ENCODE results near the gene ELK3. TPM values are rescaled to one million over a fixed set of nuclear protein-coding genes. Genes with fewer than 3 reads are reported as not detected.

ELK3 gene
- total and polyA plus RNA-seq, 9 of the 15 experiments (the other 6 are each of a cell fraction or from before 2014, with no cell fraction given), result 1.5 to 5.5 (median 2.9) TPM

DNA sequence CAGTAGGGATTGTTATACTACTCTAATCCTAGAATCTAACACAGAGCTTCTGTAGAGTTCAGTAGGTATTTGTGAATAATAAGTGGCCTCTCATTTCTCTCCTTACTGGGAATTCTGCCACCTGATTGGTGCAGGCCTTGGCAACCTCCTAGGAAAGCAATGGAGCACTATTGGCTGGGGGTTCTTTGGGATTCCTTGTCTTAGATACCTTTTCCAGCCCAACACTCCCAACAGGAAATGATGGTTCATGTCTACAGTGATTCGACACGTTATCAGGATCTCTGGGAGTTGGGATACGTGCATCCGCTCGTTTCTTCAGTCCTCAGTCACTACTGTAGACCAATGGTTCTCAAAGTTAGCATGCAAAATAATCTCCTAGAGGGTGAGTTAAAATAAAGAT lies 67.4 kb downstream of the ELK3 start:
- no peaks in the 10 kb centered on the region for H3K79me2 ChIP-seq (ENCODE audit: control insufficient read depth, insufficient read depth, low read length)
- intact Hi-C loops (cut with micrococcal nuclease) (no loop called here), in situ Hi-C loops (cut with MboI) (no loop called here)
- 95% methylated on average over 5 of the region's 5 CpGs for WGBS (ENCODE audit: insufficient coverage, low coverage, missing lambda C conversion rate)
- no peaks in the 10 kb centered on the region for H3K27me3 ChIP-seq (ENCODE audit: control insufficient read depth in 2 of 2, insufficient read depth in 2 of 2, low read length in 2 of 2)
- no peaks in the 10 kb centered on the region for H3K9me3 ChIP-seq (replicated peaks; ENCODE audit: control insufficient read depth, insufficient read depth, low read depth, low read length)
- DNase-seq (ENCODE audit: extremely low read depth in 1 of 4, low spot score in 3 of 4), result no peak
- H3K4me2 ChIP-seq (ENCODE audit: insufficient read depth, low read length), result no peak overlapping the region
- BruUV-seq (replicated peaks), result no TSS peak
- H3K27ac ChIP-seq (ENCODE audit: extremely low read depth, low read depth, low read length), result no peak overlapping the region
- H3K9me1 ChIP-seq (ENCODE audit: control insufficient read depth, insufficient read depth, low read length), result no peaks in the 10 kb centered on the region
- no peak for FAIRE-seq
- peaks cover 20% of the 10 kb centered on the region; the same call in 1 of the 3 replicates for H3K36me3 ChIP-seq (ENCODE audit: control insufficient read depth, insufficient read depth, low read length)
- no peak overlapping the region for H3K4me3 ChIP-seq
- CTCF ChIA-PET (ENCODE audit: low intra/inter-chr PET ratio), result no interaction called here
- TF ChIP-seq ZNF766 (CRISPR knock-in tag; conservative IDR thresholded peaks at IDR 0.05) (no peak), ZNF12 (CRISPR knock-in tag; IDR thresholded peaks at IDR 0.05) (no peak)
- POLR2A ChIA-PET, result no interaction called here
- no peak overlapping the region for H2AFZ ChIP-seq (ENCODE audit: low read depth, low read length)
- ATAC-seq, result no peak
- no peaks in the 10 kb centered on the region for H4K20me1 ChIP-seq (replicated peaks; ENCODE audit: control insufficient read depth, insufficient read depth, low read length)
- peaks cover 0 to 6% of the 10 kb centered on the region in 2 experiments; a peak in 1 of 5 replicates for H3K4me1 ChIP-seq (replicated peaks in 1 of 2; ENCODE audit: control insufficient read depth in 2 of 2, insufficient read depth in 2 of 2, low read length in 2 of 2)
- no peak overlapping the region for H3K9ac ChIP-seq (ENCODE audit: insufficient read depth in 1 of 2, low read depth in 2 of 2, low read length in 2 of 2)

GRCh38 chr12:96263449-96263902 lies 69.3 kb downstream of the ELK3 start:
- peaks cover 24% of the 10 kb centered on the region; the same call in 1 of the 3 replicates for H3K36me3 ChIP-seq (ENCODE audit: control insufficient read depth, insufficient read depth, low read length)
- no TSS peak for BruUV-seq (replicated peaks)
- peak; percentile 81 for TF ChIP-seq ZNF12 (CRISPR knock-in tag; IDR thresholded peaks at IDR 0.05)
- TF ChIP-seq NFIC (IDR thresholded peaks at IDR 0.05), result peak; percentile 39
- TF ChIP-seq ARID1B (IDR thresholded peaks at IDR 0.05), result peak; percentile 38
- no peak for TF ChIP-seq ZBTB34 (CRISPR knock-in tag; IDR thresholded peaks at IDR 0.05)
- peak; percentile 64; the same call in 1 of the 2 replicates for TF ChIP-seq ZBTB33 (CRISPR knock-in tag; IDR thresholded peaks at IDR 0.05)
- TF ChIP-seq THRA (IDR thresholded peaks at IDR 0.05), result no peak
- TF ChIP-seq, protein P1, sequence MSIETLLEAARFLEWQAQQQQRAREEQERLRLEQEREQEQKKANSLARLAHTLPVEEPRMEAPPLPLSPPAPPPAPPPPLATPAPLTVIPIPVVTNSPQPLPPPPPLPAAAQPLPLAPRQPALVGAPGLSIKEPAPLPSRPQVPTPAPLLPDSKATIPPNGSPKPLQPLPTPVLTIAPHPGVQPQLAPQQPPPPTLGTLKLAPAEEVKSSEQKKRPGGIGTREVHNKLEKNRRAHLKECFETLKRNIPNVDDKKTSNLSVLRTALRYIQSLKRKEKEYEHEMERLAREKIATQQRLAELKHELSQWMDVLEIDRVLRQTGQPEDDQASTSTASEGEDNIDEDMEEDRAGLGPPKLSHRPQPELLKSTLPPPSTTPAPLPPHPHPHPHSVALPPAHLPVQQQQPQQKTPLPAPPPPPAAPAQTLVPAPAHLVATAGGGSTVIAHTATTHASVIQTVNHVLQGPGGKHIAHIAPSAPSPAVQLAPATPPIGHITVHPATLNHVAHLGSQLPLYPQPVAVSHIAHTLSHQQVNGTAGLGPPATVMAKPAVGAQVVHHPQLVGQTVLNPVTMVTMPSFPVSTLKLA (conservative IDR thresholded peaks at IDR 0.05), result no peak
- peak; percentile 37; the same call in 1 of the 2 replicates for TF ChIP-seq CBFA2T2 (conservative IDR thresholded peaks at IDR 0.05)

More at GRCh38 chr12:96263449-96263902, 69.3 kb downstream of the ELK3 start:
- Histone ChIP-seq H3K4me1 (replicated peaks in 1 of 2; ENCODE audit: control insufficient read depth in 2 of 2, insufficient read depth in 2 of 2, low read length in 2 of 2) (peaks cover 0 to 6% of the 10 kb centered on the region in 2 experiments; a peak in 1 of 5 replicates), H3K9ac (ENCODE audit: insufficient read depth in 1 of 2, low read depth in 2 of 2, low read length in 2 of 2) (no peak overlapping the region), H3K27ac (ENCODE audit: extremely low read depth, low read depth, low read length) (no peak overlapping the region), H4K20me1 (replicated peaks; ENCODE audit: control insufficient read depth, insufficient read depth, low read length) (no peaks in the 10 kb centered on the region), H3K4me3 (no peak overlapping the region), H3K27me3 (ENCODE audit: control insufficient read depth in 2 of 2, insufficient read depth in 2 of 2, low read length in 2 of 2) (no peaks in the 10 kb centered on the region), H3K9me1 (ENCODE audit: control insufficient read depth, insufficient read depth, low read length) (no peaks in the 10 kb centered on the region), H3K9me3 (replicated peaks; ENCODE audit: control insufficient read depth, insufficient read depth, low read depth, low read length) (no peaks in the 10 kb centered on the region), H3K4me2 (ENCODE audit: insufficient read depth, low read length) (no peak overlapping the region), H3K79me2 (ENCODE audit: control insufficient read depth, insufficient read depth, low read length) (no peaks in the 10 kb centered on the region), H2AFZ (ENCODE audit: low read depth, low read length) (no peak overlapping the region)
- 36% methylated on average over 11 of the region's 11 CpGs for WGBS (ENCODE audit: insufficient coverage, low coverage, missing lambda C conversion rate)
- FAIRE-seq (no peak), DNase-seq (ENCODE audit: extremely low read depth in 1 of 4, low spot score in 3 of 4) (peak in 1 of 4 experiments; percentile 30), ATAC-seq (peak; percentile 65)
- in situ Hi-C loops (cut with MboI), result no loop called here
- ChIA-PET CTCF (ENCODE audit: low intra/inter-chr PET ratio) (no interaction called here), POLR2A (interaction anchor here (0.8 to 1.7 kb wide), 3 partner anchors 9 to 12 kb away, joined by 3 to 8 read pairs (median 7); no protein-coding TSS in a partner anchor)
- intact Hi-C loops (cut with micrococcal nuclease), result no loop called here
